DMS53 treated with DMSO at 0.1 percent for 48 hours (cell line): ENCODE results near the gene NAGS.
"Not testable (repeated sequence)": the region's sequence is repeated elsewhere in the genome, so short reads cannot be mapped to it uniquely, and the experiment has no call there.

Experiments used
- DNase-seq: peaks from one replicate; lab custom pipeline; 2025; ENCODE audit not compliant: unreplicated experiment; lab: John Stamatoyannopoulos, UW

Gene NAGS, protein sequence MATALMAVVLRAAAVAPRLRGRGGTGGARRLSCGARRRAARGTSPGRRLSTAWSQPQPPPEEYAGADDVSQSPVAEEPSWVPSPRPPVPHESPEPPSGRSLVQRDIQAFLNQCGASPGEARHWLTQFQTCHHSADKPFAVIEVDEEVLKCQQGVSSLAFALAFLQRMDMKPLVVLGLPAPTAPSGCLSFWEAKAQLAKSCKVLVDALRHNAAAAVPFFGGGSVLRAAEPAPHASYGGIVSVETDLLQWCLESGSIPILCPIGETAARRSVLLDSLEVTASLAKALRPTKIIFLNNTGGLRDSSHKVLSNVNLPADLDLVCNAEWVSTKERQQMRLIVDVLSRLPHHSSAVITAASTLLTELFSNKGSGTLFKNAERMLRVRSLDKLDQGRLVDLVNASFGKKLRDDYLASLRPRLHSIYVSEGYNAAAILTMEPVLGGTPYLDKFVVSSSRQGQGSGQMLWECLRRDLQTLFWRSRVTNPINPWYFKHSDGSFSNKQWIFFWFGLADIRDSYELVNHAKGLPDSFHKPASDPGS

DNA sequence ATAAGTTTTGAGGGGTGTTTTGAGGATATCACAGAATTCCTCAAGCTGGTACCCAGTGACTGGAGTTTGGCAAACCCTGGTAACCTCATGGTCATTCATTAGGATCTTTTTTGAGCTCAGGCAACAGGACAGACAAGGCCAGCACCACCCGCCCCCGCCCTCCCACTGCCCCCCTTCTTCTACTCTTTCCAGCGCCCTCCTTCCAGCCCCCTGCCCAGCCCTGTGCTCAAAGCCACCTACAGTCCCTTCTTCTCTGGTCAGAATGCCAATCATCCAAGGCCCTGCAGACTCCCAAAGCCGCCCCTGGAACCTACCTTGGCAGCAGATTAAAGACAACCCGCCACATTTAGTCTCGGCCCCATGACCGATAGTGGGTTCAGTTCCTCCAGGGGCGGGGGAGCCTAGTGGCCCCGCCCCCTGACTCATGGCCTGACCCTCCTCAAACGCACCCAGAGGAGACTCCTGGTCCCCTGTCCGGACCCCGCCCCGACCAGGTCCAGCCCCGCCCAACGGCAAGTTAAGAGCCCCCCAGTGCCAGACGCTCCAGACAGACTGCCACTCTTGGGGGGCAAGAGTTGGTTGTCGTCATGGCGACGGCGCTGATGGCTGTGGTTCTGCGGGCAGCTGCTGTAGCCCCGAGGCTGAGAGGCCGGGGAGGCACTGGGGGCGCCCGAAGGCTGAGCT is at the start of gene NAGS:
TSS of gene NAGS (plus strand) at position 546 of the 684 bp plus-strand sequence. CDS start at position 588, 42 bp downstream.
- DNase-seq = no peak

DNA sequence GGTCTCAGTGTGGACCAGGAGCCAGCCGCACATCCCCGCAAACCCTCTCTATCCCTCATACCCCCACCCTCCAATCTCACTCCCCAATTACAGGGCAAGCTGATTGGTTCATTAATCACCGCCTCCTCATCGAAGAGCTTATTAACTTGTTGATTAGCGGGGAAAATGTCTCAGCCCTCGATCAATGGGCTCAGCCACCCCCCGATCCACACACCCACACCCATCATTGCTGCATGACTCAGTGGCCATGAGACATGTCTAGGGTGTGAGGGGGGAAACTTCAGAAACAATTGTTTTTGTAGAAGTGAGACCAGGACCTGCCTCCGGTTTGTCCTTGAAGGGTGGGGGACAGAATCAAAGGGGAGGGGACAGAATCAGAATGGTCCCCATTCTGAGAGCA is 48.2 kb upstream of the NAGS start:
- DNase-seq = no peak

DNA sequence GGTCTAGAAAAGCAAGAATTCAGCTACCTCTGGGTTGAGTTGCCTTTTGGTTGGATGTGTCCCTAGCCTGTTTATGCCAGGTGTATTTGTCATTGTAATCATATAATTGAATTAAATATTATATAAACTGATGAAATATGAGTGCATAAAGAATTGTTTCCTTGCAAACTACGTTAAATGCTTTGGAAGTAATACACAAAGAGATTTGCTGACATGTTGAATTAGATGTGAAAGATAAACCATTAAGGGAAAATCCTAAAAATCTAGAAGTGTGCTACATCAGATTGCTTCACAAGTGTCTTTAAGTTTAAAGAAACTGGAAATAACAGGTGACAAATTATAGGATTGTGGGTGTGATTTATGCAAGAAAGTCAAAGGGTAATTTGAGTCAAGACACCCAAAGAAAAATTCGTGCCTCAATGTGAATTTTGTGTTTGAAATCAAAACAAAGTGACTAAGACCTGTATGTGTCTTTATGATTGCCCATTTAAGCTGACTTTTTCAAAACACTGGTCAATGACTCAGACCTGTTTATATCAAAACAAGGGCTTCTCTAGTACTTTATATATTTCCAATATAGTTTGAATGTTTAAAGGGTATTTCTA is 45.6 kb upstream of the NAGS start:
- no peak for DNase-seq

DNA sequence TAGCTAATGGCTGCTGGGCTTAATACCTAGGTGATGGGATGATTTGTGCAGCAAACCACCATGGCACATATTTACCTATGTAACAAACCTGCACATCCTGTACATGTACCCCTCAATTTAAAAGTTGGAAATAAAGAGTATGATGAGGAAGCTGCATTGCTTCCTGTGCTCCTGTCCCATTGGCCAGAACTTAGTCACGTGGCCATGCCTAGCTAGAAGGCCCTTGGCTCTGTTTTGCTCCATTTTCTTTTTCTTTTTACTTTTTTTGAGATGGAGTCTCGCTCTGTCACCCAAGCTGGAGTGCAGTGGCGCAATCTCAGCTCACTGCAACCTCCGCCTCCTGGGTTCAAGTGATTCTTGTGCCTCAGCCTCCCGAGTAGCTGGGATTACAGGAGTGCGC is 43.1 kb upstream of the NAGS start:
- DNase-seq = not testable (repeated sequence)

DNA sequence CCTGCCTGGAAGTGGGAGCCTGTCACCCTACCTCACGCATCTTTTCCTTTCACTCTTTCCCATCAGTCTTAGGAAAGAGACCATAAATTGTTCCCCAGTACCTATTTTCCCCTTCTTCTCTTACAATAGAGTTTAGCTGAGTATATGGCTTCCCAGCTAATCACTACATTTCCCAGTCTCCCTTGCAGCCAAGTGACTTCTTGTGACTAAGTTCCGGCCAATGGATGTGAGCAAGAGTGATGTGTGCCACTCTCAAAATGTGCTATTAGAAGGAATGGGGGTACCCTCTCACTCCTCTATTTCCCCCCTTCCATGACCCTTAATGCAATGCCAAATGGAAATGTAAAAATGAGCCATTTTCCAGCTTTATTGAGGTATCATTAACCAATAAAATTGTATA is 42.5 kb upstream of the NAGS start:
- no peak for DNase-seq

DNA sequence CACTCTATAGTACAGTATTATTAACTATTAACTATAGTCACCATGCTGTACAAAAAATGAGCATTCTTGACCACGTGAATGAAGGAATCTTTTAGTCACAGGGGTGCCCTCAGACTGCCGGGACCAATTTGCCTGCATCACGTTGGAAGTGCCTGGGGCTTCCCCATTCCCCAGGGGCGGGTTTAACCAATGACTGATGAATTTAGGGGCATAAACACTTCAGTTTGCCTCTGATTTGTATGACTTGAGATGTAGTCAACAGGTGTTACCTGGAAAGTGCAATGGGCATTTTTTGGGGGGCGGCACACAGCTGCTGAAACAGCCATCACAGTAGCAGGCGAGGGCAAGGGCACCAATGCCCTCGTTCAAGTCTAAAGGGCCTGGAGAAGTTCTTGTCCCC is 41.9 kb upstream of the NAGS start:
- DNase-seq = no peak

DNA sequence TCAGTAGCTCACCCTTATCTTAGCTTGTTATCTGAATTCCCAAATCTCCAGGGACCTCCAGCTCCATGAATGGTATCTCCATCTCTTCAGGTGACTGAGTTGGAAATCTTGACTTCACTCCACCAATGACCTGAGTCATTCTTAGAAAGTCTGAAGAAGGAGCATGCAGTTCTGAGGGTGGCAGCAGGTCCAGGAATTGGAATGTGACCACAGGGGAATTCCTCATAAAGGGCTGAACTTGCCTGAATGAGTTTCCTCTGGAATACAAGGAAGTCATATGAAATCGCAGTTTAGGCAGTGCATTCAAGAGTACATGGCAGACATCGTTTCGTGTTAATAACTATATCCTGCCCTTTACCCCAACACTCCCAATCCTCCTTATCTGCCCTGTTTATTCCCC is 38.1 kb upstream of the NAGS start:
- DNase-seq = no peak

DNA sequence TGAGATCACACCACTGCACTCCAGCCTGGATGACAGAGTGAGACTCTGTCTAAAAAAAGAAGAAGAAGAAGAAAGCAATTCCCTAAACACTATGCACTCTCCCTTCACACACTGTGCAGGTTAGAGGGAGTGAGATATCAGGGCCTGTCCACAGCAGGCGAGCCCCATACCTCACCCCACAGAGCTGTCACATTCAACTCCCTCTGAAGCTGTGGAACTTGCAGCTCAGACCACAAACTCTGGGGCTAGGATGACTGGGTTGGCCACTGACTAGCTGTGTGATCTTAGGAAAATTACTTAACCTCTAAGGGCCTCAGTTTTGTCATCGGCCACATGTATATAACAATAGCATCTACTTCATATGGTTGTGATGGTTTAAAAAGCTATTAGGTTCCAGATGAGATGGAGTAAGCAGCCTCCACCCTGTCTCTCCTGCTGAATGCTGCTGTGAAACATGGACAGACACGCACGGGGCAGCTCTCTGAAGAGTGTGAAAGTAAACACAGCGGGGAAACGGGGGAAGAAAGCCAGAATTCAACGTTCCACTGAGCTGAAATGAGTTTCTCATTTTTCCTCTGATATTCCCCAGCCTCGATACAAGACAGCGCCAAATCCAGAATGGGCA is 37.1 kb upstream of the NAGS start:
- DNase-seq = no peak

DNA sequence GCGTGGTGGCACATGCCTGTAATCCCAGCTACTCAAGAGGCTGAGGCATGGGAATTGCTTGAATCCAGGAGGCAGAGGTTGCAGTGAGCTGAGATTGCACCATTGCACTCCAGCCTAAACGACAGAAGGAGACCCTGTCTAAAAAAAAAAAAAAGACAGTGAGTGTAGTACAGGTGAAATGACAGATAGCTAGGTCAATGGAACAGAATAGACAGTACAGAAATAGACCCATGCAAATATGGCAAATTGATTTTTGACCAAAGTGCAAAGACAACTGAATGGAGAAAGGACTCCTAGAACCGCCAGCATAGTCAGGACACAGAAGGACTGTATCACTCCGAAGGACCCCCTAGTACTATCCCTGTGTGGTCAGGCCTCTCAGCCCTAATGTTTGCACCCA is 34.1 kb upstream of the NAGS start:
- DNase-seq = no peak

DNA sequence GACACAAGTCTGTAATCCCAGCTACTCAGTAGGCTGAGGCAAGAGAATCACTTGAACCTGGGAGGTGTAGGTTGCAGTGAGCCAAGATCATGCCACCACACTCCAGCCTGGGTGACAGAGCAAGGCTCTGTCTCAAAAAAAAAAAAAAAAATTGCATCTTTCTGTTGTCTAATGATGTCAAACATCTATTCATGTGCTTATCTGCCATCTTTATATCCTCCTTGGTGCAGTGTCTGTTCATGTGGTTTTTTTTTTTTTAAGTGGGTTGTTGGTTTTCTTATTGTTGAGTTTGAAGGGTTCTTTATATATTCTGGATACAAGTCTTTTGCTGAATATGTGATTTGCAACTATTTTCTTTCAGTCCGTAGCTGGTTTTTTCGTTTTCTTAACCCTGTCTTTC is 33.0 kb upstream of the NAGS start:
- not testable (repeated sequence) for DNase-seq

DNA sequence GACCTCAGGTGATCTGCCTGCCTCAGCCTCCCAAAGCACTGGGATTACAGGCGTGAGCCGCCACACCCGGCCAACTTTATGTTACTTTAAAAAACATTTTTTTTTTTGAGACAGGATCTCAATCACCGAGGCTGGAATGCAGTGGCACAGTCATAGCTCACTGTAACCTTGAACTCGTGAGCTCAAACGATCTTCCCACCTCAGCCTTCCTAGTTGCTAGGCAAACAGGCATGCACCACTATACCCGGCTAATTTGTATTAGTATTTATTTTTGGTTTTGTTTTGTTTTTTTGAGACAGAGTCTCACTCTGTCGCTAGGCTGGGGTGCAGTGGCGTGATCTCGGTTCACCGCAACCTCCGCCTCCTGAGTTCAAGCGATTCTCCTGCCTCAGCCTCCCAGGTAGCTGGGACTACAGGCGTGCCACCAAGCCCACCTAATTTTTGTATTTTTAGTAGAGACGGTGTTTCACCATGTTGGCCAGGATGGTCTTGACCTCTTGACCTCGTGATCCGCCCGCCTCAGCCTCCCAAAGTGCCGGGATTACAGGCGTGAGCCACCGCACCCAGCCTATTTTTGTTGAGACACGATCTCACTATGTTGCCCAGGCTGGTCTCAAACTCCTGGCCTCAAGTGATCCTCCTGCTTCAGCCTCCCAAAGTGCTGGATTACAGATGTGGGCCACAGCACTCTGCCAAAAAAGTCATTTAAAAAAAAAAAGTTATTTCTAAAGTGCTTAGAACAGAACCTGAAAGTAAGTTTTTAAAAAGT is 31.8 kb upstream of the NAGS start:
- not testable (repeated sequence) for DNase-seq

DNA sequence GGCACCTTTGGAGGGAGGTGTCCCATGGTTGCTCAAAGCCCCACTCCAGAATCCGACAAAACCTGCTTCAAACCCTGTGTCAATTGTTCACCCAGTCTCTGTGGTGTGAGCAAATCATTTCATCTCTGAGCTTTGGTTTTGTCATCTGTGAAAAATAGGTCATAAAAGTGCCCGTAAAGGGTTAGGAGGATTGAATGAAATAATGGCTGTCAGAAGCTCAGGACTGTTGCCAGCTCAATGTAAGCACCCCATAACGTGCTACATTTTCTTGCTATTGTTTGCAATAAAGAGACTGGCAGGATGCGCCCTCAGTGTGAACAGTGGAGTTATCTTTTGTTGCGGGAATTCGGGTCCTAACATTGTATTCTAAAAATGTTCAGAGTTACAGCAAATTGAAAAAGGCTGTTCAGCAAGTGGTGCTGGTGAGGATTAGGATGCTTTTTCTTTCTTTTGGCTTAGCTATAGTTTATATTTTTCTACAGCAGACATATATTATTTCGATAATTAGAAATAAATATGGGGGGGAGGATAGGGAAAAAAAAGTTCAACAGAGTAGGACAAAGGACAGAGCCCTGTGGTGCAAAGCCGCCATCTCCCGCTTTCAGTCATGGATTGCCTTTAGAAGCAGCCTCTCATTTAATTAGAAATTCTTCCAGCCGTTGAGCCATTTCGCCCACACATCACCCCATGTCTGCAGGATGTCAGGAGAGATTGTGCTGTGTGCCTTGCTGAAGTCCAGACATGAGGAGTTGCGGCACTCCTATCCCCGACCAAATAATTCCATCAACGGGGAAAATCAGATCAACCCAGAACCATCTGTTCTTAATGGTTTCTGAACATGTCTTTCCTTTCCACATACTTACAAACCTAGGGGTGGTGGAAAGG is 29.8 kb upstream of the NAGS start:
- DNase-seq = no peak

DNA sequence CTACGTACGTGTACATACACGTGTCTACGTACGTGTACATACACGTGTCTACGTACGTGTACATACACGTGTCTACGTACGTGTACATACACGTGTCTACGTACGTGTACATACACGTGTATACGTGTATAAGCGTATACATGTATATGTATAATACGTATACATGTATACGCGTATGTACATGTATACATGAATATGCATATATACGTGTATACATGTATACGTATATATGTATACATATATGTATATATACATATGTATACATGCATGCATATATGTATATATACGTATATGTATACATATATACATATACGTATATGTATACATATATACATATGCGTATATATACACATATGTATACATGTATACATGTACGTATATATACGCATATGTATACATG is 28.5 kb upstream of the NAGS start:
- DNase-seq = no peak

DNA sequence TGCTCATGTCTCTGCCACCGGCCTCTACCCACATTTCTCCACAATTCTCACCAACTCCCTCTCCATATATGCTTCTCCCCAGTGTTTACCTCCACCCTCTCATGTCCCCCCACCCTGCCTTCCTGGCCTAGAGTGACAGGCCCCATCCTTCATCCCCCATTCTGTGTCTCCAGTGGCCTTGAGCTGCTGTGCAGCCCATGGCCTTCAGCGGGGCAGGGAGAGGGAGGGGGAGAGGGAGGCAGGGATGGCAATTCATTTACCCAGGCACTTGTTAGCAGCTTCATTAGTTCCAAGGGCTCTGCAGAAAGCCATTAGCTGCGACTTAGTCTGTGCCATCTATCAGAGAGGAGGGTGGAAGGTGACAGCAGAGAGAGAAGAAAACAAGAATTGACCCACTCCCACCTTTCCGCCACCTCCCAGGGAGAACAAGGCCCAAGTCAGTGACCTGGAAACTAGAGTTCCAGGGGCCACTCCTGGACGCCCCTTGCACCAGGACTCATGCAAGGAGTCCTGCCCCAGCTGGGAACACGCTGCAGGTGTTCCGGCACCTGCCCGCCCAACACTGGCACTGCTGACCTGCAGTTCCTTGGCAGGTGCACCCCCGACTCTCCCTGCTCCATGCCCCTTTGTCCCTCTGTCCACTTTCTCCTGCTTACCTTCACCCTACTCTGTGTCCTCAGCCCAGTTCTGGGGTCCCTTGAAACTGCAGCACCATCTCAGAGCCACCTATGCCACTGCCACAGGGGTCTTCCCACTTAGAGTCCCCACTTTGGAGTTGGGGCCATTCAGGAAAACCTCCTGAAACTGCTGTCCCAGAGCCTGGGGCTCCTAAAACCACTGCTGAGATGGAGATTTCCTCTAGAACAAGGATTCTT is 27.2 kb upstream of the NAGS start:
- DNase-seq = no peak

DNA sequence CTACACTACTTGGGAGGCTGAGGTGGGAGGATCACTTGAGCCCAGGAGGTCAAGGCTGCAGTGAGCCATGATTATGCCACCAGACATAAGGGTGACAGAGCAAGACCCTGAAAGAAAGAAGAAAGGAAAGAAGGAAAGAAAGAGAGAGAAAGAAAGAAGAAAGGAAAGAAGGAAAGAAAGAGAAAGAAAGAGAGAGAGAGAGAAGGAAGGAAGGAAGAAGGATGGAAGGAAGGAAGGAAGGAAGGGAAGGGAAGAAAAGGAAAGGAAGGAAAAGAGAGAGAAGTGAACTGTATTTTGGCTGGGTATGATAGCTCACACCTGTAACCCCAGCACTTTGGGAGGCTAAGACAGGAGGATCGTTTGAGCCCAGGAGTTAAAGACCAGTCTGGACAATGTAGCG is 26.3 kb upstream of the NAGS start:
- no peak for DNase-seq

DNA sequence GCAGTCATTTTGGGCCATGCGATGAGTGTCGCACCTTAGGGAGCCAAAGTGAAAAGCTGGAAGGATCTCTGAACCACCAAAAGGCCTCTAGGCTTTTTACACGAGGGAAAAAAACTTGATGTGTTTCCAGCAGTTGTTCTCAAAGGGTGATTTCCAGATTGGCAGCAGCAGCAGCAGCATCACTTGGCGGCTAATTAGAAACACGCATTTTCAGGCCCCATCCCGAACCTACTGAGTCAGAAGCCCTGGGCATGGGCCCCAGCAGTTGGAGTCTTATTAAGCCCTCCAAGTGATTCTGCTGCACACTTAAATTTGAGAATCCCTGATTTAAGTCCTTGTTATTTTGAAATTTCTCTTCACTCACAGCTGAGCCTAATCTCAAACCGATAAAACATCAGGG is 25.4 kb upstream of the NAGS start:
- no peak for DNase-seq

DNA sequence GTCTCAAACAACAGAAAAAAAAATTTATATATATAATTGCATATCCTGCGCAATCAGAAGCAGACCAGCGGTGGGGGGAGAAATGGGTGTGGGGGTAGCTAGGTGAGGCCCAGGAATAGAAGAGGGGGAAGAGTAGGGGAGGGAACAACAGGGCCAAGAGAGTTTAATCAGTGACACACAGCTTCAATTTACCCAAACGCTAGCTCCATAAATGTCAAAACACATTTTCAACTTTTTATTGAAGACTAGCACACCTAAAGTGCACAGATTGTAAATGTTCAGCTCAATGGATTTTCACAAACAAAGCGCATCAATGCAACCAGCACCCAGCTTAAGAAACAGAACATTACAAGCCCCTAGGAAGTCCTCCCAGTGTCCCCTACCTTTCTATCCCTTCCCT is 24.8 kb upstream of the NAGS start:
- DNase-seq = no peak

DNA sequence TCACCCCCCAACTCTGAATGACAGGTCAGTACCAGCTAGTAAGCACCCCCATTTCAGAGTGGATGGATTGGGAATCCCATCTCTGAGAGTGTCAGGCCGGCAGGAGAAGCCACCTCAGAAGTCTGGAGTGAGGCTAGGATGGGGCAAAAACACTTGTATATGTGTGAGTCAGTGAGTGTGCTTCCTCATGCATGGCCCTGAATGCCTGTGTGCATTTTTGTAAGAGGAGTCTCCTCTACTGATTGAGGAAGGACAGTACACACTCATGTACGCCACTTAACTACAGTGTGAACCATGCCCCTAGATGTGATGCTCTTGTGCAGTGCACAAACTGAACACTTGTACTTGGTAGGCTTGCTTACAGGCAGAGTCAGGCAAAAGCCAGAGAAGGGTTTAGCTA is 22.3 kb upstream of the NAGS start:
- DNase-seq = no peak

DNA sequence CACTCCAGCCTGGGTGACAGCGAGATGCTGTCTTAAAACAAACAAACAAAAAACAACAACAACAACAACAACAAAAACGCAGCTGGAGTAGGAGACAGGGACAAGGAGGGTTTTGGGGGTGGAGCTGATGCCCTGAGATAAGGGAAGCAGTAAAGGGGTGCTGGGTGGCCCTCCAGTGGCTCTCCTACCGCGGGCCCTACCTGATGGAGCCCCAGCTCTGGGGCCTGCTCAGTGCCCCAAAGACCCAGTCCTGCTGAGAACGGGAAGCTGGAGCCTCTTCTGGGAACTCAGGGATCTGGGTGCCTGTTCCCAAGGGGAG is 21.3 kb upstream of the NAGS start:
- no peak for DNase-seq
